ENCODE results near the gene KCNIP4. TPM values are rescaled to one million over a fixed set of nuclear protein-coding genes. Genes with fewer than 3 reads are reported as not detected.

KCNIP4 gene
- total RNA-seq, 1 experiment from 2014 or later, result not detected

DNA sequence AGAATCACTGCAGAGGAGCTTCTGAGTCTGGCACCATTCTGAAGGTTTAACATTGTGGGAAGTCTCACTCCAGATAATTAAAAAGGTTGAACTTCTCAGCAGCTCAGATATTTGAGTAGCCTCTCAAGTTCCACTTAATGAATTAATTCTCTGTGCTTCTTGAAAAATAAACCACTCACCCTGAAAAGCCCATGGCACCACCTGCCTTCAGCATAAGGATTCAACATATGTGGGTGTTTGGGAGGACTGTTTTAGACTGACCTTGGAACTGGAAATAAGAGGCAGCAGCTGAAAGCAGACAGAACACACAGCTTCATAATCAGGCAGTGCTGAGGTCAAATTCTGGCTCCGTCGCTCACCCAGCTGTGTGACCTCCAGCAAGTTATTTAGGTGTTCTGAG lies 100.6 kb downstream of the KCNIP4 start:
- no peak for DNase-seq (ENCODE audit: low spot score)

DNA sequence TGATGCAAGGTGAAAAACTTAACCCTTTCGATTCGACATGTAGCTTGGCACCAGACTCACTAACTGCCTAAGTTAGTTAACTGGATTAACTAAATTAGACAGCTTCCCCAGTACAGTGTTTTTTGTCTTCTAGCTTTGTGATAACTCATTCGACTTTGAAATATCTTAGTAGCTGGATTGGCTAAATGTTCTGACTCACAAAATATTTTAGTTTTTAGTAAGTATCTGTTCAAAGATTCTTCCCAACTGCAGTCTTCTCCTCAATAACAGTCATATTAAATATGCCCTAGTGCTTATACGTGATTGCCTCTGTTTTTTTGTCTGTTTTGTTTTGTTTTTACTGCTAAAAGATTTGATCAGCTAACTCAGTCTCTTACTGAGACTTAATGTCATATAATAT lies 102.9 kb downstream of the KCNIP4 start:
- DNase-seq (ENCODE audit: low spot score), result no peak

DNA sequence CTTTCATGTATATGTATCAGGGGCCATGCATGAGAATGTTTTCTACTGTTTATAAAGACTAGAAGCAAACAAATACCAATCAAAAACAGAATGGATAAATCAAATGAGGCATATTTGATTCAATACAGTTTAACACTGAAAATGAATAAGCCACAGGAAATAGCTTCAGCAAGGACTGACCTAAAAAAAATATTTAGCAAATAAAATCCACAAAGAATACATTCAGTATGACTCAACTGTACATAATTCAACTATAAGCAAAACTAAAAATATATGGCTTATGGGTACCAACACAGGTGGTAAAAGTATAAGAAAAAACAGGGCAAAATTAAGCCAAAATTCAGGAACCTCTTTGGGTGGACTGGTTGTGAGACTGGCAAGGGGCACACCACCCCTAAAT lies 112.9 kb downstream of the KCNIP4 start:
- no peak for DNase-seq (ENCODE audit: low spot score)

DNA sequence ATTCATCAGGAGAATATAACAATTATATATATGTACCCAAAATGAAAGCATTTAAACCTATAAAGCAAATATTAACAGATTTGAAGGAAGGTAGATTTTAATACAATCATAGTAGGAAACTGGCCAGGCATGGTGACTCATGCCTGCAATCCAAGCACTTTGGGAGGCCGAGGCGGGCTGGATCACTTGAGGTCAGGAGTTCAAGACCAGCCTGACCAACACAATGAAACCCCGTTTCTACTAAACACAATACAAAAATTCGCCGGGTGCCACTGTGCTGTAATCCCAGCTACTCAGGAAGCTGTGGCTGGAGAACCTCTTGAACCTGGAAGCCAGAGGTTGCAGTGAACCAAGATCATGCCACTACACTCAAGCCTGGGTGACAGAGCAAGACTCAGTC lies 118.3 kb downstream of the KCNIP4 start:
- peak; percentile 1 for DNase-seq (ENCODE audit: low spot score)

DNA sequence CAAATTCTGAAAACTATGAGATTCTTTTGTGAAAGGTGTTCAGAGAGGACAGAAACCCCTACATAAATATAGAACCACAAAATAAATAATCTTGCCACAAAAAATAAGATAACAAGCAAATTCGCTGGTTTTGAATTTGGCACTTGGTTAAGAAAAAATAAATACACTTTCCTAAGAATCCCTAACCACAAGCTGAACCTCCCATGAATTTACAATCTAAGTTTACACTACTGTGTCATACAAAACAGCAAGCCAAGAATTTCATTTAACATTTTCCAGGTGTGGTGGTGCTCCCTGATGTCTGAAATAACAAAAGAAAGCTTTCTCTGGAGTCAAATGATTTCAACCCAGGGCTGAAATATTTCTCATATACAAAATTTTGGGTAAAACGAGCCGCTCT lies 121.0 kb downstream of the KCNIP4 start:
- DNase-seq (ENCODE audit: low spot score), result peak; percentile 19

DNA sequence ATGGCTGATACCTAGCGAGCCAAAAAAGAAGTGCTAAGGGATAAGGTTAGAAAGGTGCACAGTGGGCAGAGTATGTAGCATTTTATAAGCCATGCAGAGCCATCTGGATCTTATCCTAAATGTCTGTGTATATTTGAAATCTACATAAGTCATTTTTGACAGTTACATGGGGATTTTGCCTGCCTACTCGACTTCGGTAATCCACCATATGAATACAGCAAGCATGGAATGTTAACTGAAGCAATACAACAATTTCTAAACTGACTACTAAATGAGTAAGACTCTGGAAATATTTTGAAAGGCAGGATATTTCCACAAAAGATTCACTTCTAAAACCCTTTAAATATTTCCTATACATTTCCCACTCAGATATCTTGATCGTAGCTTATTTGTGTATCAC lies 122.5 kb downstream of the KCNIP4 start:
- DNase-seq (ENCODE audit: low spot score), result no peak

DNA sequence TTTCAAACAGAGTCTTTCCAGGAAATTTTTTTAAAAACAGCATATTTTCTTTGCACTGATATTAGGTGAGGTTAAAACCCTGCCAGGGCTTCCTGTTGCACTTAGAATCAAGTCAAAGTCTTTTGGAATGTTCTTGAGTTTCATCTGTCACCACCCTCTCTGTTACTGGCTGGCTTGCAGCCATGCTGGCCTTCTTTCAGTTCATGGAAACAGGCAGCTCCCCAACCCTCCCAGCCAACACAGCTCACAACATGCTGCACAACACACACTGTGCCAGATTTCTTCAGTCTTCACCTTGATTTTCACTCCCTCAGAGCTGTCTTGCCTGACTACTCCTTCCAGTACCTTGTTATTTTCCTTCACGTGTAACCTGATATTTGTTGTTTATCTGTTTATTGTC lies 129.5 kb downstream of the KCNIP4 start:
- no peak for DNase-seq (ENCODE audit: low spot score)

DNA sequence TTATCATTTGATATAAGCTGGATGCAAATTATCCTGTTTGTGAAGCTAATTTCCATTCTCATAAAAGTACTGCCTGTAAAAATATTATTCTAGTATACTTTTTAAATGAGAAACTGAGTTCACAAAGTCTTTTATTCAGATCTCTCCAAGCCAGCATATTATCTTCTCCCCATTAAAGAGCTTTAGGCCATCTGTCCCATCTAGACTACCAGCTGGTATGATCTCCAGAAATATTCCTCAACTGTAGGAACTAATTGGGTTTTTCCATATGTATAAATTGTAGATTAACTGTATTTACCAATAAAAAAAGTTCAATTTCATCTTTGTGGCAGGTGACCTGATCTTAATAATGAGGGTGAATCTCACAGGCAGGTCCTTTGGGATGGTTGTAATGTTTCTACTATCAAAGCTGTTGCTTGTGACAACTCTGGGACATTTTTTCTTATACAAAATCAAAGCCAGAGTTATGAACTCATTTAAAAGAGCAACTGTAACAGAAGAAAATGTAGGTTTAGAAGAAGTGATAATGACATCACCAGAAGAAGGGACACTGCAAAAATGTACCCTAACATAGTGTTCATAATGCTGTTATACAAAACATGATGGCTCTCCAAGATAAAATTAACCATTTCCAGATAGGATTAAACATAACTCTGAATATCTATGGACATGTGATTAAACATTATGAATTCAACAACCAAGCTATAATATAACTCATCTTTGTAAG lies 132.8 kb downstream of the KCNIP4 start:
- DNase-seq (ENCODE audit: low spot score), result no peak

DNA sequence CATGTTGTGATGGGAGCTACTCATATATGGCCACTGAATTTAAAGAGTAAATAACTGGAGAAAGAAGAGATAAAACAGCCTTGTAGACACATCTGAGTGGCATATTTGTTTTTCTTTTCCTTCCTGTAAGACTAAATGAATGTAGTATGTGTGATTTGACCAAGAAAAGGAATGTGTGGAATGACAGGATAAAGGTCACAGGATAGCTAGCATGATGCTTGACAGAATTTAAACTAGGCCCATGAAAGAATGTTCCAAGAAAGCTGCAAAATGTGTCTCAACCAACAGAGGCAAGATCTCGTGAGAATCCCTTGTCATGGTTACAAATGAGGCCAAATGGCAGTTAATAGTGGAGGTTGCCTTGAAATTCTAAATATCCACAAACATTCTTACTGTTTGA lies 137.0 kb downstream of the KCNIP4 start:
- DNase-seq (ENCODE audit: low spot score), result no peak

DNA sequence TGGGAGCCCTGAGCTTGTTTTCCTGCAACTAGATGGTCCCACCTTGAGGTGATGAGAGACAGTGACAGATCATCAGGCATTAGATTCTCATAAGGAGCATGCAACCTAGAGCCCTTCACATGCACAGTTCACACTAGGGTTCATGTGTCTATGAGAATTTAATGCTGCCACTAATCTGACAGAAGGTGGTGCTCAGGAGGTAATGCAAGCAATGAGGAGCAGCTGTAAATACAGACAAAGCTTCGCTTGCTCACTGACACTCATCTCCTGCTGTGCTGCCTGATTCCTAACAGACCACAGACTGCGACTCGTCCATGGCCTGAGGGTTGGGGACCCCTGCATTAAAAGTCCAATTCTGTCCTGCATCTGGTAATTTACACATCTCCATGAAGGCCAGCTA lies 141.6 kb downstream of the KCNIP4 start:
- peak; percentile 23 for DNase-seq (ENCODE audit: low spot score)

DNA sequence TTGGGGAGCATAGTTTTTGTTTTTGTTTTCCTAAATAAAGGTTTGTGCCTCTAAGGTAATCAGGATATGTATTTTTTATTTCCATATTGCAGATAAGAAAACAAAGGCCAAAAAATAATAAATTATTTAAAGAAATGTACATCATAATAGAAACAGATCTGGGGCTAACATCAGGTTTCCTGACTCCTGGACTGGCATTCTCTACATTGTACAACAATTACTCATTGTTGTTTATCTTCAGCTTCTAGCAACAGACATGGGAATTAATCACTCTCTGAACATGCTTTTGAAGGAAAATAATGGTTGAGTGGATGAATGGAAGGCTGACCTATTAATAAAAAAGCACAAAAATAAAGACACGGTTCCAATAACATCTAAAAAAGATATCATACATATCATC lies 146.2 kb downstream of the KCNIP4 start:
- peak; percentile 70 for DNase-seq (ENCODE audit: low spot score)

DNA sequence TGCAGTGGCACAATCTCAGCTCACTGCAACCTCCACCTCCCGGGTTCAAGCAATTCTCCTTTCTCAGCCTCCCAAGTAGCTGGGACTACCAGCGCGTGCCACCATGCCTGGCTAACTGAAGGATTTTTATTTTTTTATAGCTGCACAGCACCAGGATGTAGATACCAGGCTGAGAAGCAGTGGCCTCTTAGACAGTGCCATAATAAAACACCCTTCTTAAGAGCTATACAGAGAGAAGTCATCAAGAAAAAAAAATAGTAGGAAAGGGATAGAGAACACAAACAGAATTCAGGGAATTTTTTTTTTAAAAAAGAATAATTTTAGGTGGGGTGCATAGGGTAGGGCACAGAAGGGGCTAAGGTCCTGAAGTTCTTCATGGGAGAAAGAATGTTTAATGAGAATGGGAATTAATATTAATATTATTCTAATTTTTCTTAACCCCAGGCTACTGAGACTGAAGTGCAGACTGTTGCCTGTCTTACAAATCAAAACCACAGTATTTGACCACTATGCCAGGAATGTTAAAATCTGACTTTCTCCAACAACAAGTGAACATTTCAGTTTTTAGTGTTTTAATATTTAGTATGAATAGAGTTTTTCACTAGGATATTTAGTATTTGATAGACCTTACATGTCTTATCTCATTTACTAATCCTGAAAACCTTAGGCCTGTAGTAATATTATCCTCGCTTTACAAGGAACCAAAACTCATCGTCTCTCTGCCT lies 146.7 kb downstream of the KCNIP4 start:
- DNase-seq (ENCODE audit: low spot score), result peak; percentile 19

DNA sequence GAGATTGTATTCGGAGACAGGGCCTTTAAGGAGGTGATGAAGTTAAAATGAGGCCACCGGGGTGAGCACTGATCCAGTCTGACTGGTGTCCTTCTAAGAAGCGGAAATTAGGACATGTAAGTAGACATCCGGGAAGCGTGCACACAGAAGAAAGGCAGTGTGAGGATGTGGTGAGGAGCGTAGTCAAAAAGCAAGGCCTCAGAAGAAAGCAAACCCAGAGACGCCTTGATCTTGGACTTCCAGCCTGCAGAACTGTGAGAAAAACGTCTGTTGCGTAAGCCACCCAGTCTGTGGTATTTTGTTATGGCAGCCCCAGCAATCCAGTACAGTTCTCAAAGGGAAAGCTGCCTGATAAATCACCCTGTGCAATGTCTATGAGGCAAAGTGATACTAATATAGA lies 153.5 kb downstream of the KCNIP4 start:
- DNase-seq (ENCODE audit: low spot score), result no peak

DNA sequence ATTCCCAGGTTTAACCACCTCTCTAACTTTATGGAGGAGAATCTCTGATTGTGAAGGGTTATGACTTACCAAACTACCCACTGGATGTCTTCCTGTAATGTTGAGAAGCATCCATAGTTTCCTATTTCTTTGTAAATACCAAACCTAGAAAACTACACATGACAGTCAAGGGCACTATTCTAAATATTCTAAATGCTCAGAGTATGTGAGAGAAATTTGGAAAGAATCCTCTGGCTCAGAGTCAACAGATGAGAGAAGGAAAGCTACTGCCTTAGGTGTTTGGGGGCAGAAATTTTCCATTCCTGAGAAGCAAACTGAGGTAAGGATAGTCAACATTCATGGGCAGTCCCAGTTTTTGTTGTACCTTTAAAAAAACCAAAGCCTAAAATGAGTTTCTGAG lies 155.8 kb downstream of the KCNIP4 start:
- DNase-seq (ENCODE audit: low spot score), result no peak

DNA sequence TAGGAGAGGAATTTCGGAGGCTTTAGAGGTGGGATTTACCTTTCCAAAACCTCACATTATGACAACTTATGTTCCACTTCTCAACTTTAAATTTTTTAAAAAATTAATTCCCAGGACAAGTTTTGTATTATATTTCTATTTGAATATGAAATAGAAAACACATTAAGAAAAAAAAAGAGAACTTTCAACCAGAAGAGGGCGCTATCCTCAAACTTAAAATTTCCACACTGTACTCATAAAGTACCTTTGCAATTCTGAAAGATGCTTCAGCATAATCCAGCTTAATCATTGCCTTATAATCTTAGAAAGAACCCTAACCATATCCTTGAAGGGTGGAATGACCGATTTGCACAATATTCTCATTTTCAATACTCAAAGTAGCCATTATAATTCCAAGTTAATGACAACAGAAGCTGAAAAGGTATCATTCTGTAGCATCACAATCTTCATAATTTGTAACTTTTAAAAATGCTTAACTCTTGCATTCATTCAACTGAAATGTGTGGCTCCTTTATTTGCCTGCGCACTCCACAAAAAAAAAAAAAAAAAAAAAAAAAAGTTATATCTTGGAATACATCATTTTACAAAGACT lies 158.0 kb downstream of the KCNIP4 start:
- DNase-seq (ENCODE audit: low spot score), result peak; percentile 35

DNA sequence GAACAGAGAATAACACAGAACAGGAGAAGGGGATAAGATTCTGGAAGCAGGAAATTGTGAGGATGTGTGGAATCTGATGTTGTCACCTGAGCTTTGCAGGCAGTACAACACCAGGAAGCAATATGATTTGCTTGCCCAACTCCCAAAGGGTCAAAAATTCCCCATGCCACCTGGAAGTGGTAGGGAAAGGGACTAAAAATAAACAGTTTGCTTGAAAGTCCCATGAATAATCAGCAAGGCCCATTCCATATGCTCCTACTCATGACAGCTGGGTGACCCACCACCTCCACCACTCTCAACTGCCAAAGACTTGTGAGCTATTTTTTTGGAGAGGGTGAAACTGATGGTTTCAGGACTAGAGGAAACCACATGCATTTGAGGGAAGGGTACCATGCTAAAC lies 168.4 kb downstream of the KCNIP4 start:
- DNase-seq (ENCODE audit: low spot score), result peak; percentile 60

DNA sequence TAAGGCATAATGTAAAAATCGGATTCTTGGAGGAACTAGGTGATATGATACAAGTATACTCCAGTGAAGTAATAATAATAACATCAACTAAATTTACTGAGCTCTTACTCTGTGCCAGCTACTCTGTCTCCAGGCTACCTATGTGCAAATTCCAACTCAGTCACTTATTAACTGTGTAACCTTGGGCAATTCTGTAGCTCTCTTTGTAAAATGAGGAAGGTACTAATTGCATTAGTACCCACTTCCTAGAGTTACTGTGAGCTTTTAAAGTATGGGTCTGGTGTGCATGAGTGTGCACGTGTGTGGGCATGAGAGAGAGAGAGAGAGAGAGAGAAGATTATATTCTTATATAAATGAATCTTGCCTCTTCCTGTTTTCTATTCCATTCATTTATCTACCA lies 169.9 kb downstream of the KCNIP4 start:
- no peak for DNase-seq (ENCODE audit: low spot score)

DNA sequence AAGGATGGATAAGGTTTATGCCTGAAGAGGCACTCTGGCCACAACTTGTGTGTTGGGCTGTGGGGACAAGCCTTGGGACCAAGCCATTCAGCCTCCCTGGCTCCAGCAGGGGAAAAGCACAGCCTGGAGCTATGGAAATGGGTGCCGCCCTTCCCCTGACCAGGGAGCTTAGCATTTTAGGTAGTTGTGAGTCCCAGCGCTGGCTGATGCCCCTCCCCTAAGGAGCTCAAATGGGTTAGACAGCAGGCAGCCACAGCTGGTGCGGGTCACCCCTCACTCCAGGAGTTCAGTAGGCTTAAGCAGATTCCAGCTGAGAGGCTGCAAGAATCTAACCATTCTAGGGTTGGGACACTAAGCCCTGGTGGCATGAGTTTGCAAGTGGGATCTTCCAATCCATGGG lies 172.9 kb downstream of the KCNIP4 start:
- no peak for DNase-seq (ENCODE audit: low spot score)

DNA sequence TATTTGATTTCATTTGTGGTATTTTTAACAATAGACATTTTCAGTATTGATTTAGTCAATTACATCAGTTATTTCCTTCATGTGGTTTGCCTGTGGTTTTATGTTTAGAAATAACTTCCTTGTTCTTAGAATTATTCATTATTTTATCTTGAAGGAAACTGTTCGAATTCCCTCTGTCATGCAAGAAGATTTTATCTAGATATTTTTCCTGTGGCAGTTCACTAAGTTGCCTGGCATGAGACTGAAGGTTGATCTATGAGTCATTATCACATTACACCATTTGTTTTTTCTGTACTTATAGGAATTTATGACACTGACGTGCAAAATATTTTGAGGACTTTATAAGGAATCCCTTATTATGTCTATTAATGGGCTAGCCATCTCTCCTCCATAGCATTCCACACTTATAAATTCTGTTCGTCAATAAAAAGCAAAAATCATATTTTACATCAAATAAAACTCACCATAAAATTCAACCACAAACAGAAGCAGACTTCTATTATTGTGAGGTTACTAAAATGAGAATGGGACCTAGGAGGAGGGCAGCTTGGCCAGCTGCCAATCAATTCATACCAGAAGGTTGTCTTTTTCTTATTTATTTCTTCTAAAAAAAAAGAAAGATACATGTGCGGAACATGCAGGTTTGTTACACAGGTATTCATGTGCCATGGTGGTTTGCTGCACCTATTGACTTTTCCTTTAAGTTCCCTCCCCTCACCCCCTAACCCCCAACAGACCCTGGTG lies 179.0 kb downstream of the KCNIP4 start:
- peak; percentile 49 for DNase-seq (ENCODE audit: low spot score)

DNA sequence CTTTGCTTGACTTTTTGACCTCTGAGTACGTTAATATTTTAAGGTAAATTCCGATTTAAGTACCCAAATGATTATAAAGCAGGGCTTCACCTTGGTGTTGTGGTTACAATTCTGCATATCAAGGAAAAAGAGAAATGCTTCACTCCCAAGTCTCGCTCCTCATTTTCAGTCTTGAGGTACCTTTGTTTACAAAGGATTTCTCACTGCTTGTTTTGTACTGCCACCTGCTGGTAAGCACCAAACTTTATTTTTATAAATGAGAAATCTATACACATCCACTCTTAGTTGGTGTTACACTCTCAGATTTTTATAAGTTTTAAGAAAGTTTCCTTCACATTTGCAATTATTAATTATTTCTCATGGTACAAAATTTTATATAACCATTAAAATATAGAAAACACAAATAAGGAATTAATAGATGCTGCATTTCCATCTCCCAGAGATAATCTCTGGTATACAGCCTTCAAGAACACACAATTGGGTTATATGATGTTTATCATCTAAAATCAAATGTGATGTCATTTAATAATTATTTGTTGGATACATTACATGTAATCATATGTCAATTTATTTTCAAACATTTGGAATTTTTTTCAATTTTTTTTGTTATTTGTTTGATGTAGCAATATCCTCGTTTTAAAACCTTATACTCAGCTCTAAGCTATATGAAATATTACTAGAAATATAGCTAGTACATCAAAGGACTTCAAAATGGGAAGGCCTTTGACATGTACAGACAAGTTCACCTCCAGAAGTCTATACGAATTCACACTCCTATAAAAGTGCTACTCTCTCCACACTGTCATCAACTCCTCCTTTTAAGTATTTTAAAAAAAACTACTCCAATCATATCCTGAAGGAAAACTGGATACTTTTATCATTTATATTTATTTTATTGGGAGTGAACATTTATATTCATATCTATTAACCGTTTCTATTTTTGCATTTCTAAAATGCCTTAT lies 179.9 kb downstream of the KCNIP4 start:
- DNase-seq (ENCODE audit: low spot score), result peak; percentile 48

DNA sequence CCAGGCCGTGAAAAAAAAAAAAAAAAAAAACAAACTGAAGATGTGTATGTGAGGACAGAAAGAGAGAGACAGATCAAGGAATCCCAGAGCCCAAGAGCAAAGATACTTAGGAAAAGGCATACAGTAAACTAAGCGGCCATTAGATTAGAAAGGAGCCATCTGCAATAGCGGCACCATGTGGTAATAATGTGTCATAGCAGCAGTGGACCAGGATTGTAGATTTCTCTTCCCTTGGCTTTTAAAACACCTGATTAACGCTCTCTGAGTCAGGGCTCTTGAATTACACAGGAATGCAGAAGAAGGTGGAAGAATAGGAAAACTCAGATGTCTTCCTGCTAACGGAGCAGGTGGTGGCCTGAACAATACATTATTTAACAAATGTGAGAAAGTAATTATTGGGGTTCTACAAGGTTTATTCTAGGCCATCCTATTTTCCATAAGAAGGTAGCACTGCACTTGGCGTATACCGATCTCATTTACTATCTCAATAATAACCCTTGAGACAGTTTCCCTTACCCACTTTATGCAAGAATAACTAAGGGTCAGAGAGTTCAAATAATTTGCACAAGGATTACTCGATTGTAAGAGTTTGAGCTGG lies 182.7 kb downstream of the KCNIP4 start:
- peak; percentile 77 for DNase-seq (ENCODE audit: low spot score)
